Neural progenitor cell (in vitro differentiated cells): ENCODE measurements around the gene OR7G2.

Experiments used
- CTCF ChIP-seq: fragments of 200-600 bp; sonication (generic); IDR thresholded peaks from 2 replicates; pipeline ENCODE4 v1.5.1; 2017; ENCODE audit warnings: antibody characterized with exemption, mild to moderate bottlenecking
- EZH2phosphoT487 ChIP-seq: fragments of 200-600 bp; sonication (generic); IDR thresholded peaks from 2 replicates; pipeline ENCODE4 v1.6.1; 2017; ENCODE audit warnings: antibody characterized with exemption

DNA sequence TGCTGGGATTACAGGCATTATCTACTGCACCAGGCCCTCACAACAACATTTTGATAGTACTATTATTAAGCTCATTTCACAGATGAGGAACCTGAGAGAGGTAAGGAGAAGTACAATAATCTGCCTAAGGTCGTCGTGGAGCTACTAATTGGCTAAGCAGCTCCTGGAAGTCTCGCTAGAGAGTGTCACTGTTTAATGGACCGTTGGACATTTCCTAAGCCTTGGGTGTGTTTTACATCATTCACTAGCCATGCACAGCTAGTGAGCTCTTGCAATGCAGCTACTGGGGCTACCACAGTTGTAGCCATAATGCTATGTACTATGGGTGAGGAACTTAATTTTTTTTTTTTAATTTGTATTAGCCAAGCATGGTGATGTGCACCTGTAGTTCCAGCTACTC lies 54.4 kb downstream of the OR7G2 start:
- no peak for TF ChIP-seq CTCF
- TF ChIP-seq EZH2phosphoT487: no peak
